ENCODE measurements around the gene NHLH2. TPM values are rescaled to one million over a fixed set of nuclear protein-coding genes. Genes with fewer than 3 reads are reported as not detected.

Gene NHLH2
- total RNA-seq, result not detected
- polyA plus RNA-seq, result not detected

GRCh38 chr1:115840605-115841460 lies at the start of gene NHLH2:
Gene NHLH2 (minus strand): TSS chr1:115841126. CDS start chr1:115838372, 2,754 bp downstream.
- POLR2A ChIA-PET (ENCODE audit: partially characterized antibody), result no interaction called here
- intact Hi-C loops (cut with micrococcal nuclease), result no loop called here
- H3K4me1 ChIP-seq (ENCODE audit: insufficient read depth, low read length), result peaks cover 10% of the 10 kb centered on the region
- DNase-seq, result no peak
- H3K27ac Mint-ChIP-seq, result no peak within 1 kb of the TSS
- no peak within 1 kb of the TSS for H3K4me3 ChIP-seq (ENCODE audit: low read length in 2 of 2)
- peak within 1 kb of the TSS in 4 of 8 donors; percentile 18 to 74 (median 58) for H3K4me3 Mint-ChIP-seq
- CTCF ChIA-PET (ENCODE audit: partially characterized antibody), result no interaction called here
- H3K36me3 Mint-ChIP-seq, result no peaks in the 10 kb centered on the region
- H3K9me3 Mint-ChIP-seq, result peaks cover 0 to 2% (median 0%) of the 10 kb centered on the region in 8 donors
- H3K36me3 ChIP-seq (ENCODE audit: insufficient read depth, low read length), result no peaks in the 10 kb centered on the region
- H3K27ac ChIP-seq (ENCODE audit: low read depth, low read length), result no peak within 1 kb of the TSS
- H3K27me3 Mint-ChIP-seq, result peaks cover 38 to 48% of the 10 kb centered on the region in 2 donors
- H3K27me3 ChIP-seq (ENCODE audit: insufficient read depth, low read length), result peaks cover 27% of the 10 kb centered on the region
- no peaks in the 10 kb centered on the region for H3K9me3 ChIP-seq (ENCODE audit: control insufficient read depth in 1 of 2, low read length in 2 of 2)
- H3K4me1 Mint-ChIP-seq, result peaks cover 2 to 15% (median 7%) of the 10 kb centered on the region in 4 donors

- intact Hi-C loops (cut with micrococcal nuclease), result no loop called here
Observed at GRCh38 chr1:115890580-115890979, 49.7 kb upstream of the NHLH2 start.

DNA sequence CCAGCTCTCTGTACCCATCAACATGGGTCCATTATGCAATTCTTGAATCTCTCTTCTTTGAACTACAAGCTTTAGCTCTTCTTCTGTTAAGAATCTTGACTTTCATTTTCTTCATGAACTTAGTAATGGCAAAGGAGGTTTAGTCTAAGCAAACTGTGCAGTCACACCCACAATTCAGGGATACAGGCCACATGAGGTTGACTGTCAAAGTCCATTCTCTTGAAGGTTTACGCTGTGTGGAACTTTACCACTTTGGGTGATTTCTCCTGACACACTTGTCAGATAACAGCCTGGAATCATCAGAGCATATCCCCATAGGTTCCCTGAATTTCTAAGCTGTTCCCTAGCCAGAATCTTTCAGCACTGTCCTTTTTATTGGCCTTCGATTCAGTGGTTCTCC lies 48.0 kb upstream of the NHLH2 start:
- ChIA-PET CTCF (ENCODE audit: partially characterized antibody) (no interaction called here), POLR2A (ENCODE audit: partially characterized antibody) (no interaction called here)
- no peak for DNase-seq
- no peaks in the 10 kb centered on the region for H3K4me1 ChIP-seq (ENCODE audit: insufficient read depth, low read length)
- H3K4me1 Mint-ChIP-seq, result no peaks in the 10 kb centered on the region
- H3K27ac Mint-ChIP-seq, result no peak overlapping the region
- H3K9me3 Mint-ChIP-seq, result no peaks in the 10 kb centered on the region
- intact Hi-C loops (cut with micrococcal nuclease), result no loop called here
- no peak overlapping the region for H3K27ac ChIP-seq (ENCODE audit: low read depth, low read length)
- no peak overlapping the region for H3K4me3 ChIP-seq (ENCODE audit: low read length in 2 of 2)
- H3K4me3 Mint-ChIP-seq, result no peak overlapping the region
- no peaks in the 10 kb centered on the region for H3K36me3 Mint-ChIP-seq
- H3K27me3 ChIP-seq (ENCODE audit: insufficient read depth, low read length), result peaks cover 5% of the 10 kb centered on the region
- no peaks in the 10 kb centered on the region for H3K36me3 ChIP-seq (ENCODE audit: insufficient read depth, low read length)
- peaks cover 2 to 3% of the 10 kb centered on the region in 2 donors for H3K27me3 Mint-ChIP-seq
- no peaks in the 10 kb centered on the region for H3K9me3 ChIP-seq (ENCODE audit: control insufficient read depth in 1 of 2, low read length in 2 of 2)

More at GRCh38 chr1:115890580-115890979, 49.7 kb upstream of the NHLH2 start:
- Histone ChIP-seq H3K9me3 (ENCODE audit: control insufficient read depth in 1 of 2, low read length in 2 of 2) (no peaks in the 10 kb centered on the region), H3K27ac (ENCODE audit: low read depth, low read length) (no peak overlapping the region), H3K27me3 (ENCODE audit: insufficient read depth, low read length) (peaks cover 5% of the 10 kb centered on the region), H3K4me3 (ENCODE audit: low read length in 2 of 2) (no peak overlapping the region), H3K4me1 (ENCODE audit: insufficient read depth, low read length) (no peaks in the 10 kb centered on the region), H3K36me3 (ENCODE audit: insufficient read depth, low read length) (no peaks in the 10 kb centered on the region)
- H3K36me3 Mint-ChIP-seq, result no peaks in the 10 kb centered on the region
- H3K27me3 Mint-ChIP-seq, result peaks cover 0 to 3% of the 10 kb centered on the region in 2 donors
- no peaks in the 10 kb centered on the region for H3K4me1 Mint-ChIP-seq
- CTCF ChIA-PET (ENCODE audit: partially characterized antibody), result no interaction called here
- POLR2A ChIA-PET (ENCODE audit: partially characterized antibody), result no interaction called here
- H3K27ac Mint-ChIP-seq, result no peak overlapping the region
- no peaks in the 10 kb centered on the region for H3K9me3 Mint-ChIP-seq
- no peak overlapping the region for H3K4me3 Mint-ChIP-seq
- DNase-seq, result no peak

DNA sequence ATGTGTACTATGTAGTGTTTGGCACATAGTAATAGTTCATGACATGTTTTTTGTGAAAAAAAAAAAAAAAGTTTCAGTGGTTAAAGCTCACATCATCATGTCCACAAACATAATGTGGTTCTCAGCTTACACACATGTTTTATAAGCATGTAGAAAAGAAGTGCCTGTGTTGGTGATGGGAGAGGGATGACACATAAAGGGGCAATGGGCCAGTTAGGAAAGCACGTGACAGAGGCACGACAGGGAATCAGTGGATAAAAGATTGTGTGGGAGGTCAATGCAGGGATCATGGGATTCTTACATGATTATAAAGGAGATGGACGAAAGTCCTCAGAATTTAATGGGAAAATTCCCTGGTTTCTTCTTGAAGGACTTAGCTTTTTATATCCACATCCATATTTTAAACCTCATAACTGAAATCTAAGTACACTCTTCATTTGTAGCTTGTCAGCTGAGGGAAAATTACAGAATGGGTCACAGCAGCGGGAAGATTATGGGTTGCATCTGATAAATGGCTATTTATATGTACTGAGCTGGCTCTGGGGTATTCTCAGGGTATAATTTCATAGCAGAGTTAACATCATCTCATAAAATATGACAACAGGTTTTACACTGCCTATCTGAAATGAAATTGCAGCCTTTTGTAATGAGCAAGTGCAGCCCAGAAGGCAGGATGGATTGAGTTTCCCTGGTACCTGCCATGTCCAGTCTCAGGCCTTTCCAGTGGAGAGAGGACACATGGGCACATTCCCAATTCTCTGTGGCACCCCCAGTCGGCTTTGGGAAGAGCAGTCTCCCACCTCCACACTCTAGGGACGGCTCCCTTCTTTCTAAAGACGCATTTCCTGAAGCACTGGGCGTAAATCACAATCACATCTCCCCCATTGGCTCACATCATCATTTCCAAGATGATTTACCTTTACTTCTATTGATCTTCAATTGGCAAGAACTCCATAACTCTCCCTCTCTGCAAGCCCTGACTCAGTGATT lies 42.3 kb upstream of the NHLH2 start:
- no peak for DNase-seq
- H3K27ac ChIP-seq (ENCODE audit: low read depth, low read length), result no peak overlapping the region
- H3K4me1 ChIP-seq (ENCODE audit: insufficient read depth, low read length), result no peaks in the 10 kb centered on the region
- no peaks in the 10 kb centered on the region for H3K27me3 ChIP-seq (ENCODE audit: insufficient read depth, low read length)
- ChIA-PET CTCF (ENCODE audit: partially characterized antibody) (no interaction called here), POLR2A (ENCODE audit: partially characterized antibody) (no interaction called here)
- intact Hi-C loops (cut with micrococcal nuclease), result no loop called here
- no peaks in the 10 kb centered on the region for H3K36me3 ChIP-seq (ENCODE audit: insufficient read depth, low read length)
- Mint-ChIP-seq H3K36me3 (no peaks in the 10 kb centered on the region), H3K4me3 (no peak overlapping the region), H3K4me1 (no peaks in the 10 kb centered on the region), H3K27ac (no peak overlapping the region), H3K27me3 (peaks cover 6 to 15% of the 10 kb centered on the region in 2 donors), H3K9me3 (peaks cover 0 to under 1% (median 0%) of the 10 kb centered on the region in 8 donors)
- H3K4me3 ChIP-seq (ENCODE audit: low read length in 2 of 2), result no peak overlapping the region
- H3K9me3 ChIP-seq (ENCODE audit: control insufficient read depth in 1 of 2, low read length in 2 of 2), result no peaks in the 10 kb centered on the region

DNA sequence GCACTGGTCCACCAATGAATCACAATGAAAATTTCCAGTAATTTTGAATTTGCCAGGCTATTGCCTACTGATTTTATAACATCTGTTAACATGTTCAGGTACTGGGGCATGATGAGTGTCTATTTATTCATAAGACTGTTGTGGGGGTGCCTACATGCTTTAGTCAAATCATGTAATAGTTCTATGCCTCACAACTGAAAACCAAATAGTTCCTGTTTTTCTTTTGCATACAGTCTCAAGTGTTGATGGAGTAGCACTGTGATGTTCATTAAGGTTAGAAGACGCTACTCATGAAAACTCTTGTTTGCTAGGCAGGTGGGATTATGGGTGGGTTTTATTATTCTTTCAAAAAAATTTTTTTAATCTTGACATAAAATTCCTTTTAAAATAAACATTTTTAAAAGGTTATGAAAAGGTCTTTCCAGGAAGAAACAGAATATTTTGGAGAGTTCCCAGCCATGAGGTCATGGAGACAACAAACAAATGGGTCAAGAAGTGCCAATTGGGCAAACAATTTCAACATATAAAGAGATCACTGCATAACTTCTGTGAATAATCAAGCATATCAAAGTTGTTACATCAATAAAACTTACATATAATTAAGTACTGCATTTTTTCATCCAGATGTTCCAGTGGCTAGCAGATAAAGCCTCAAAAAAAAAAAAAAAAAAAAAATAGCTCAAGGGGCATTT lies 40.2 kb upstream of the NHLH2 start:
- Histone ChIP-seq H3K9me3 (ENCODE audit: control insufficient read depth in 1 of 2, low read length in 2 of 2) (no peaks in the 10 kb centered on the region), H3K4me1 (ENCODE audit: insufficient read depth, low read length) (no peaks in the 10 kb centered on the region), H3K4me3 (ENCODE audit: low read length in 2 of 2) (no peak overlapping the region), H3K27ac (ENCODE audit: low read depth, low read length) (no peak overlapping the region), H3K27me3 (ENCODE audit: insufficient read depth, low read length) (no peaks in the 10 kb centered on the region), H3K36me3 (ENCODE audit: insufficient read depth, low read length) (no peaks in the 10 kb centered on the region)
- H3K9me3 Mint-ChIP-seq, result peaks cover 0 to 3% (median 0%) of the 10 kb centered on the region in 8 donors
- no peak overlapping the region for H3K27ac Mint-ChIP-seq
- peaks cover 6 to 17% of the 10 kb centered on the region in 2 donors for H3K27me3 Mint-ChIP-seq
- intact Hi-C loops (cut with micrococcal nuclease), result no loop called here
- ChIA-PET POLR2A (ENCODE audit: partially characterized antibody) (no interaction called here), CTCF (ENCODE audit: partially characterized antibody) (no interaction called here)
- no peak overlapping the region for H3K4me3 Mint-ChIP-seq
- H3K4me1 Mint-ChIP-seq, result no peaks in the 10 kb centered on the region
- DNase-seq, result no peak
- H3K36me3 Mint-ChIP-seq, result no peaks in the 10 kb centered on the region

GRCh38 chr1:115879977-115880376 lies 39.1 kb upstream of the NHLH2 start:
- intact Hi-C loops (cut with micrococcal nuclease), result no loop called here

DNA sequence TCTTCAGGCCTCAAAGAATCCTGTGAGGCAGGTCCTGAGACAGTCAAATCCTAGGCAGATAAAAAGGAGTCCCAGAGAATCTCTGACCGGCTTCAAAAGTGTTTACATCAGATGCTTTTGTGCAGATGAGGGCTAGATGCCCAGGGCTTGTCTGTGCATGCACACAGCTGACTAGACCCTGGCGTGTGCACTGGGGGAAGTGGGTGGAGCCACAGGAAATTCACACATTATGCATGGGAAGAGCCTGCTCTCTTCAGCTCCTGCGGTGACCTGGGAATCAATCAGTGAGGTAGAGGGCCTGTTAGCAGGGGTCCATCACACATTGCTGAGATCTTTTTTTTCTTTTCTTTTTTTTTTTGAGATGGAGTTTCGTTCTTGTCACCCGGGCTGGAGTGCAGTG lies 36.6 kb upstream of the NHLH2 start:
- CTCF ChIA-PET (ENCODE audit: partially characterized antibody), result no interaction called here
- DNase-seq, result no peak

More at GRCh38 chr1:115879977-115880376, 39.1 kb upstream of the NHLH2 start:
- DNase-seq, result no peak
- H3K27ac Mint-ChIP-seq, result no peak overlapping the region
- H3K9me3 ChIP-seq (ENCODE audit: control insufficient read depth in 1 of 2, low read length in 2 of 2), result no peaks in the 10 kb centered on the region
- no peak overlapping the region for H3K4me3 Mint-ChIP-seq
- no peaks in the 10 kb centered on the region for H3K4me1 Mint-ChIP-seq
- peaks cover 8 to 19% of the 10 kb centered on the region in 2 donors for H3K27me3 Mint-ChIP-seq
- ChIA-PET POLR2A (ENCODE audit: partially characterized antibody) (no interaction called here), CTCF (ENCODE audit: partially characterized antibody) (no interaction called here)
- H3K9me3 Mint-ChIP-seq, result peaks cover 0 to 3% (median 0%) of the 10 kb centered on the region in 8 donors
- no peaks in the 10 kb centered on the region for H3K36me3 ChIP-seq (ENCODE audit: insufficient read depth, low read length)
- no peak overlapping the region for H3K27ac ChIP-seq (ENCODE audit: low read depth, low read length)
- H3K36me3 Mint-ChIP-seq, result no peaks in the 10 kb centered on the region
- H3K4me1 ChIP-seq (ENCODE audit: insufficient read depth, low read length), result no peaks in the 10 kb centered on the region
- H3K4me3 ChIP-seq (ENCODE audit: low read length in 2 of 2), result no peak overlapping the region
- H3K27me3 ChIP-seq (ENCODE audit: insufficient read depth, low read length), result no peaks in the 10 kb centered on the region

More for the DNA sequence above, 36.6 kb upstream of the NHLH2 start:
- no peak overlapping the region for H3K27ac ChIP-seq (ENCODE audit: low read depth, low read length)
- H3K4me3 Mint-ChIP-seq, result no peak overlapping the region
- H3K9me3 ChIP-seq (ENCODE audit: control insufficient read depth in 1 of 2, low read length in 2 of 2), result no peaks in the 10 kb centered on the region
- no peaks in the 10 kb centered on the region for H3K36me3 ChIP-seq (ENCODE audit: insufficient read depth, low read length)
- no peak overlapping the region for H3K4me3 ChIP-seq (ENCODE audit: low read length in 2 of 2)
- H3K27ac Mint-ChIP-seq, result no peak overlapping the region
- no peaks in the 10 kb centered on the region for H3K36me3 Mint-ChIP-seq
- POLR2A ChIA-PET (ENCODE audit: partially characterized antibody), result no interaction called here
- H3K4me1 ChIP-seq (ENCODE audit: insufficient read depth, low read length), result no peaks in the 10 kb centered on the region
- H3K4me1 Mint-ChIP-seq, result no peaks in the 10 kb centered on the region
- peaks cover 13 to 33% of the 10 kb centered on the region in 2 donors for H3K27me3 Mint-ChIP-seq
- no peaks in the 10 kb centered on the region for H3K27me3 ChIP-seq (ENCODE audit: insufficient read depth, low read length)
- intact Hi-C loops (cut with micrococcal nuclease), result no loop called here
- peaks cover 0 to 3% (median 0%) of the 10 kb centered on the region in 8 donors for H3K9me3 Mint-ChIP-seq
